NOMO-1 treated with dmso at 0.1 percent for 144 hours (cell line): ENCODE measurements around the gene PRR7.
"Not testable (repeated sequence)": the region's sequence is repeated elsewhere in the genome, so short reads cannot be mapped to it uniquely, and the experiment has no call there.

Experiments
- DNase-seq: peaks from one replicate; lab custom pipeline; 2025; ENCODE audit not compliant: unreplicated experiment; lab: John Stamatoyannopoulos, UW

PRR7 gene

DNA sequence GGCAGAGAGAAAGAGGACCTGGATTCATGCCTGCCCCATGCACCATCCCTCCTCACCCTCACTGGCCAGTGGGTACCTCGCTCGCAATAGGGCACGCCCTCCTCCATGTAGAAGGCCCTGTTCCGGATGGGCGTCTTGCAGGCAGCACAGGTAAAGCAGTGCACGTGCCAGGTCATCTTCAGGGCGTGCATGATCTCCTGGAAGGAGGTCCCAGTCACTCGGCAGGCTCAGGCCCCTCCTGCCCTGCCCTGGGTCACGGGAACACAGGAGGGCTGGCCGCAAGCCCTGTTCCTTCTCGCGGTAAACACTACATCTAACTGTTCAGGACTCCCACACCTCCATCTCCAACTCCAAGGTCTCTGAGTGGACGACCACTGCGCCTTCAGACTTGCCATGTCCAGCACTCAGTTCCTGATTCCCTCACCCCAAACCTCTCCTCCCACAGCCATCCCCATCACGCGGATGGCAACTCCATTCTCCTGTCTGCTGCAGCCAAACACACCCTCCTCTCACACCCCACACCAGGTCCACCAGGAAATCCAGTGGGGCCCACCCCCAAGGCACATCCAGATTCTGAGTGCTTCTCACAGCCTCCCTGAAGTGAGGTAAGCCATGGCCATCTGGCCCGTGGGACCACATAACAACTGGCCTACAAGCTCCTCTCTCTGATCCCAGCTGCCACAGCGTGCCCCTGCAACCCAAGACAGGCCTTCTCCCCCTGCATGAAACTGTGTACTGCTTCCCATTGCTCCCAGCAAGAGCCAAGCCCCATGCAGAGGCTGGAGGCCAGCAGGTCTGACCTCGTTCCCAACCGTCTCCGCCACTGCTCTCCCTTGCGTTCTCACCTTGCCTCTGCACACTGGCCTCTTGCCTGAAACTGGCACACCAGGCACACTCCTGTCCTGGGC is 37.6 kb downstream of the PRR7 start:
- DNase-seq: no peak

DNA sequence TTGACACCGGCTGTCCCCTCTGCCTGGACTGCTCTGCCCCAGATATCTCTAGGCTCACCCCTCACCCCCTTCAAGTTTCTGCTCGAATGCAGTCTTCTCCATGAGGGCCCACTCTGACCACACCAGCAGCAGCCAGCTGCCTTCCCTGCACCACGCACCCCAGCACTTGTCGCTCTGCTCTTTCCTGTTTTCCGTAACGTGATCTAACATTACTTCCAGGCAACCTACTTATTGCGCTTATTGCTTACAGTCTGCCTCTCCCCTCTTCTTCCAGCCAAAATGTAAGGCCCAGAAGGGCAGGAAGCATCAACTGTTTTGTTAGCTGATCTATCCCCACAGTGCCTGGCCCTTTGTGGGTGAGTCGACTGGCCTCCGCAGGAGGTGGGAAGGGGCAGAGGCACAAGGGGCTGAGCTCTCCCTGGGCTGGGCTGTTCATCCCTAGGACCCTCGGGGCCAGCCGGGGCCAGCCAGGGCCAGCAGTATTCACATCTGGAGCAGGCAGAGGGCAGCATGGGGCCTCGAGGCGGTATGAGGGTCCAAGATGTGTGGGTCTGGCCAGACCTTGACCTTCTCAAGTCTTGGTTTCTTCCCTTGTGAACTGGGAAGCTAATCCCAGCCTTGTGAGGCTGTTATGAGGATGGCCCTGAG is 38.4 kb downstream of the PRR7 start:
- no peak for DNase-seq

DNA sequence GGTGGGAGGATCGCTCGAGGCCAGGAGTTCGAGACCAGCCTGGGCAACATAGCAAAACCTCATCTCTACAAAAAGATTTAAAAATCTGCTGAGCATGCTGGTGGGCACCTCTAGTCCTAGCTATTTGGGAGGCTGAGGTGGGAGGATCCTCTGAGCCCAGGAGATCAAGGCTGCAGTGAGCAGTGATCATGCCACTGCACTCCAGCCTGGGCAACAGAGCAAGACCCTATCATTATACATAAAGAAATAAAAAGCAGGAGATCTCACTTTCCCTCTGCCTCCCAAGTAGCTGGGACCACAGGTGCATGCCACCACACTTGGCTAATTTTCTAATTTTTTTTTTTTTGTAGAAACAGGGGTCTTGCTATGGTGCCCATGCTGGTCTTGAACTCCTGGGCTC is 39.1 kb downstream of the PRR7 start:
- not testable (repeated sequence) for DNase-seq

DNA sequence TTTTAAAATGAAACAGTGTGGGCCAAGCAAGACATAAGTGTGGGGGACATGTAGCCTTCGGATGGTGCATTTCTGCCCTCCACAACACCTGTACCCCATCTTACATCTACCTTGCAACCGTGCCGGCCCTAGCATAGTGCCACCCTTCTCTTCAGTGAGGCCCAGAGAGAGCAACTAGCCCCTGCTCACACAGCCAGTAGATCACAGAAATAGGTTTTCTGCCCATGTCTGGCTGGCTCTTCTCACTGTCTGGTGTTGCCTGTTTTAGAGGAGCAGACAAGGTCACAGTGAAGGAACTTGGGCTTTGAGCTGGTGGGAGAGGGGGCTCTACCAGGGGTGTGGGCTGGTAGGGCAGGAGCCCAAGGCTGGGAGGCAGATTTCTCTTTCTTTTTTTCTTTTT is 39.6 kb downstream of the PRR7 start:
- DNase-seq: no peak

DNA sequence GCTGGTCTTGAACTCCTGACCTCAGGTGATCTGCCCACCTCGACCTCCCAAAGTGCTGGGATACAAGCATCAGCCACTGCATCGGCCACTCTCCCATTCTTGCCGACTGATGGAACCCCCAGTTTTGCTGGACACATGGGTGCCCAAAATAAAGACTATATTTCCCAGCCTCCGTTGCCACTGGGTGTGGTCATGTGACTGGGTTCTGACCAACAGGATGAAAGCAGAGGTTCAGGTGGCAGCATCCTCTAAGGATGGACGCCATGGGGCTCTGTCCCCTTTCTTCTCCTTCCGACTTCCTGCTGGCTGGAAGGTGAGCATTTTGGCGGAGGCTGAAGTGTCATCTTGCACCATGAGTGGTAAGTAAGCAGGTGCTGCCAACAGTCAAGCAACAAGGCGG is 40.5 kb downstream of the PRR7 start:
- DNase-seq: no peak

DNA sequence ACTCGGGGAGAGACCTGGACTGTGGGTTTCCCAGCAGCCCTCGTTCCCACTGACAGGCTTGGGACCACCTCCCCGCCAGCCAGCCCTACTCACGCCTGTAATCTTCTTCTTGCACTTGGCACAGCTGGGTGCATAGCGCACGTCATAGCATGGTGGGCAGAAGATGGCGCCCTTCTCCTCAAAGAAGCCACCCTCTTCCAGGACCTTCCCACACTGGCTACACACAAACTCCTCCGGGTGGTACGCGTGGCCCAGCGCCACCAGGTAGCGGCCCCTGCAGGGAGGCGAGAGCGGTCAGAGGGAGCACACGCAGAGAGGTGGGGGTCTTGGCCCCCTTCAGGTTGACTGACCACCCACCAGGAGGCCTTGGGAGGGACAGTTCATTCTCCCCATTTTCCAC is 41.4 kb downstream of the PRR7 start:
- DNase-seq: no peak

DNA sequence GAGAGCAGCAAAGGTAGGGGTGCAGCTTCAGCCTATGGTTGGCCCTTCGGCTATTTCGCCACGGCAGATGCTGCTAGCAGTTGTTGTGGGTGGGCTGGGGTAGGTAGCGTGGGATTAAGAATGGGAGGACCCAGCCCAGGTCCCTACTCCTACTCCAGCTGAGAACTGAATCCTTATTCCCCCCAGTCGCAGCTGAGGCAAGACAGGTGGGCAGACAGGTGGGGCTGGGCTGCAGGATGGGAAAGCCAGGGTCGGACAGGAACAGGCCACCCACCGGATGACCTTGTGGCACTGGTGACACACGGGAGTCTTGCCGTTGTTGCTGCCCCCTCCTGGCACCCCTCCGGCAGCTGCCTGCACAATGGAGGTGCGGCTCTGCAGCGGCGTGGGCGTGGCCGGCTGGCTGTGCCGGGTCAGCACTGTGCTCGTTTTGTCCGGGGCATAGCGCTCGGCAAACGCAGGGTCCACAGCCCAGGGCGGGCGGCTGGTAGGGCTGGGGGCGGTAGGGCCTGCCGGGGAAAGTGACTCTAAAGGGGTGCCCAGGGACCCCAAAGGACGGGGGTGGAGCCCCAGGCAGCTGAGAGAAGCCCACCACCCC is 42.6 kb downstream of the PRR7 start:
- DNase-seq: no peak

DNA sequence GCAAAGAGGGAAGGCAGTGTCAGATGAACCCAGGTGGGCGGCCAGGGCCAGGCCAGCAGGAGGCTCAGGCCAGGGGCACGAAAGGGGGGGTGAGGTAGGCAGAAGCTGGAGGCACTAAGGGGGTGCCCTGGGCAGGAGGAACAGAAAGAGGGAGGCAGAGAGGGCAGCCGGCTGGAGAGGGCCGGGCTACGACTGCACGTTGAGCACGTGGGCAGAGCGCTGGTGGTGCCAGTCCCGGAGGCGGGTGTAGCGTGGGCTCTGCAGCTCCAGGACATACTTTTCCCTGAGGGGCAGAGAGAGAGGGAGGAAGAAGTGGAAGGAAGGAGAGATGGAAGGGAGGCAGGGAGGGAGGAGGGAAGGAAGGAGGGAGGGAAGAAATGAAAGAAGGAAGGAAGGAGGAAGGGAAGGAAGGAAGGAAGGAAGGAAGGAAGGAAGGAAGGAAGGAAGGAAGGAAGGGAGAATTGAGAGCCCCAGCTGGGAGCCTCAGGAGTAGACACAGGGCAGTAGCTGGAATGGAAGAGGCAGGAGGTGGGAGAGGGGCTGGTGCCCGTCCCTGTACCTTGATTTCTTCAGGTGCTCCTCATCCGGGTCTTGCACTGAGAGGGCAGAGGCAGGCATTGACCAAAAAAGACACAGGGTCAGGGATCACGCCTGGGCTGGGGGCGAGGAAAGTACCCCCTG is 43.8 kb downstream of the PRR7 start:
- no peak for DNase-seq

DNA sequence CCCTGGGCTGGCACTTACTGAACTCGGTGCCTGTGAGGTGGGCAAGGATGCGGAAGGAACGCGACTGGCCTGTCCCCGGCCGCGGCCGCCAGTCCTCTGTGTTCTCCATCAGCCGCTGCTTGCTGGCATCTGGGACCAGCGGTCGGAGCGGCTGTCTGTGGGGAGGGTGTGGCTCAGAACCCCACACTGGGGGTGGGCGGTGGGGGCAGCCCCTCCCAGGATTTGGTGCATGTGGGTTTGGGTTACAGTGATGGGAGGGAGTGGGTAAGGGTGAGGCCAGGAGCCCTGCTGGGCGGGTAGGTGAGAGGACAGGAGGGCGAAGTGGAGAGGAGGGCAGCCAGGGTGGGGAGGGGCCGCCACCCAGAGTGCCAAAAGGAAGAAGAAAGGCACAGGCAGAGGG is 44.4 kb downstream of the PRR7 start:
- DNase-seq: no peak

DNA sequence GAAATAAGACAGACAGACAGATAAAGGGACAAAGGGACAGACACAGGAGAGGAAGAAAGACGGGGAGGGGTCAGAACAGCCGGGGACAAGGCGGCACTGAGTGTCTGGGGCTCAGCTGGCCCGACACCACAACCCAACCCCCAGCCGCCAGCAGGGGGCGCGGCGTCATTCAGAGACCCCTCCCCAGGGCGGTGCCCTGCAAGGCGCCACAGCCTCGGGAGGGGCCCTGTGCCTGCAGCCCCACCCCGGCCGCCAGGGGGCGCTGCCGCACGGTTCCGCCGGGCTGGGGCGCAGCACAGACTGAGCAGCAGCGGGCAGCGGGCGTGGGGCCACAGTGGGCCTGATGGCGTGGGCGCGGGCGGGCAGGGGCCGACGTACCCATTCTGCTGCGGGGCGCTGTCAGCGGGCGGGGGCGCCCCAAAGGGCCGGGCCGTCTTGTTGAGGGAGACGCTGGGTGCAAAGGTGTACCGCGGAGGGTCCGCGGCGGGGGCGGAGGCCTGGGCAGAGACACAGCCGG is 44.9 kb downstream of the PRR7 start:
- DNase-seq: no peak

DNA sequence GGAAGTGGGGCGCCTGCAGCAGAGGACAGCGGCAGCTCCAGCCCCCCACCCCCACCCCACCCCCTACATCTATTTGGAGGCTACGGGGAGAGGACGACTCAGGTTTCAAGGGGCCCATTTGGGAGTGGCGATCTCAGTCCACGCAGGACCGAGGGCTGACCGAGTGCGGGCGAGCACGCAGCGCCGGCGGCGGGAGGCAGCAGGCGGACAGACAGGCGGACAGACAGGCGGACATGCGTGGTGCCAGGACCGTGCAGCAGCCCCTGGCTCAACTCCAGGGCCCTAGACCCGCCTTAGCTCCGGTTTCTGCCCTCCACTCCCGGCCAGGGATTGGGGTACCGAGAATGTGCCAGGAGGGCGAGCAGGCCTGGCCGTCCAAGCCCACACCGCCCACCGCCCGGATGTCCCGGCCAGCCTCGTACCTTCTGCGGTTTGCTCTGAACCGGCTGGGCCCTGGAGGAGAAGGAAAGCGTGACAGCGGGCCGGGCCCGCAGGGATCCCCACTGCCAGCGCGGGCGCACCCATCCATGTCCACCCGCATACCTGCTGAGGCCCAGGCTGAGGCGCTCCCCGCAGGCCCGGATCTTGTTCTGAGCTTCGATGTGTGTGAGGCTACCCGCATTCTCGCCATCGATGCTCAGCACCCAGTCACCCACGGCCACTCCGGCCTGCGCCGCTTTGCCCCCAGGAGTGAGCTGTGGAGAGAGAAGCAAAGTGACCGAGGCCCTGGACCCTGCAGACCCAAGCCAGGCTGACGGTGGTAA is 45.6 kb downstream of the PRR7 start:
- no peak for DNase-seq

DNA sequence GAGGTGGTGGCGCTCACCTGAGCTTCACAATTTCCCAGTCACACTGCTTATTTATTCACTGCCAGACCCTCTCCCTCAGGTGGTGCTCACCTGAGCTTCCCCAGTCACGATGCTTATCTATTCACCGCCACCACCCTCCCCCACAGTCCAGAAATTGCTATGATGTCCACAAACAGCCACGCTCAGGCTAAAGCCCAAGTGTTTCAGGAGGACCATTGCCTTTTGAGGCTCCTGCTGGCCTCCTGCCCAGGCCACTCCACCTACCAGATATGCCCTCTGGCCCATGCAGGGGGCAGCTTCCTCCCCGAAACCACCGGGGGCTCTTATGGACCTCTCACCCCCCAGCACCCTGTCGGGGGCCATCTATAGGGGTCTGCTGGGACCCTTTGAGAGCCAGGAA is 46.2 kb downstream of the PRR7 start:
- DNase-seq: no peak

DNA sequence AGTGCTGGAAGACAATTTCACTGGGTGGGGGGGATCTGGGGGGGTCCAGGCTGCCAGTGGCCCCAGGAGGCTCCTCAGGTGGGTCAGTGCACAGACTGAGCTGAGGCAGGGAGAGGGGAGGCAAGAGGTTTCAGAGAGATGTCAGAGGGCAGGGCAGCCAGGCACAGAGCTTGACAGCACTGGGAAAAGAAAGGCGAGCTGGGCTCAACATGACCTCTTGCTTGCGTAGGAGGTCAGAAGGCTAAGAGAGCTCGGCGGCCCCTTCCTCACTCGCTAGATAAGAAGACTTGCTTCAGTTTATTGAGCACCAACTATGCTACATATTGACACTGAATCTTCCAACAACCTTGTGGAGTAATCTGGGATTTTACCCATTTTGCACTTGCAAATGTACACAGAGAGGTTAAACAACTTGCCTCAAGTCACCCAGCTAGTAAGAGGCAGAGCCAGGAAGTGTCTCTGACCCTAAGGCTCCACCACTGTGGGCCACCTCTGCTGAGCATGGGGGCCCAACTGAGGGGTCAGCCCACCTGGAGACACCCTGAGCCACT is 47.3 kb downstream of the PRR7 start:
- DNase-seq: no peak

DNA sequence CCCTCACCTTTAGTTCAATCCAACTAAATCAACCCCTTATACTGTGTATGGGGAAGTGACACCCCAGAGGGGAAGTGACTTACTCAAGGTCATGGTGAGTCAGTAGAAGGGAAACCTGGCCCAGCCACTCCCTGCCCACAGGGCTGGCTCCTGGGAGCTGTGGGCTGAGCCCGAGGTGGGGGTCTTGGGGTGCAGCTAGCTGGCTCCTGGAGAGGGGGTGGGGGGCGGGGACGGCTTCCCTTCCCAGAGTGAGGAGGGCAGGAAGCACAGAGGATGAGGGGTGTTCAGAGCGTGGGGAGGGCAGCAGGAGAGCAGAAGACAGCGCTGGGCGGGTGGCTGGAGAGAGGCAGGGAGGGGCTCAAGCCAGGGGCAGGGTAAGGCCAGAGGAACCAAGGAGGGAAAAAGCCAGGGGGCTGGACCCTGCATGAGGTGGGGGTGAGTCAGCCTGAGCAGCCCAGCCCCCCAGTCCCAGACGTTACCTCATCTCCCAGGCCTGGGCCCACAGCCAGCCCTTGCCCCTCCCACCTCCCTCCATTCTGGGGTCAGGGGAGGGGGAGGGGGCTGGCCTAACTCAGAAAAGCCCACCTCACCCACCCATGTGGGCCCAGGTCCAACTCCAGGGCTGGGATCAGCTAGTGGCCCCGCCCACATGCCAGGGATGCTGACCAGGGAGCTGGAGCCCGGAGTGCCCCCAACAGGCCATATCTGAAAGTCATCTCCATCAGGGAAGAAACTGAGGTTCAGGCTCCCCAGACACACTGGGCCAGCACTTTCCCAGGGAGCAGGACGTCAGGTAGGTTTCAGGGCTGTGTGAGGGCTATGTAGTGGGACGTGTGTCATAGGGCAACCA is 48.0 kb downstream of the PRR7 start:
- DNase-seq: peak; percentile 80

DNA sequence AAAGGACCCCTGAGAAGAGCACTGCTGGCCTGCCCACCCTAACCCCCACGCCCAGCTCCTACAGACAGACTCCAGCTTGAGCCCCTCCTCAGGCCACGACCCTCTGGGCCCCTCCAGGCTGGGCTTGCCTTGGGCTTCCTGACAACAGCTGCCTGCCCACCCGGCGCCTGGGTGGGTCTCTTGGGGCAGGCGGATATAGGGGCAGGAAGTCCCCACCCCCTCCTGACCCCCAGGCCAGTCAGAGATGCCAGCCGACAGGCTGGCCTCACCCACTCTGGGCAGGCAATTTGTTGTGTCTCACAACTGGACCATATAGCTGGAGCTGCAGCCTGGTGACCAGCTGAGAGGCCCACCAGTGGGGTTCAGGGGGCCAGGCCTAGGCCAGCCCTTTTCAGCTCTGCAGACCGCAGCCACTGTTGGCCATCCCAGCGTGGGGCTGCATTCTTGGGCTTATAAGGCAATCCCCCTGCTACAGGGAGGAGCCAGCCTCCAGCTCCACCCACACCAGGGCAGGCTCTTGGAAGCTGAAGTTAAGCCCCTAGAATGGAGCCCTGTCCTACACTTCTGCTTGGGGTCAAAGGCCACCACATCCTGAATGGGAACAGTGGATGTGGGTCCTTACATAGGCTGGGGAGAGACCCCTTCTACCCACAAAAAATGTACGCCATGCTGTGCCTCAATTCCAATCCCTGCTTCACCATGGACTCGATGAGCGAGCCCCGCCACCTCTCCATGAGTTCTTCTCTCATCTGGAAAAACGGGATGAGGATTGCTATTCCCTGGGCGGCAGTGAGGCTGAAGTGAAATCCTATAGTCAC is 48.8 kb downstream of the PRR7 start:
- peak; percentile 18 for DNase-seq

DNA sequence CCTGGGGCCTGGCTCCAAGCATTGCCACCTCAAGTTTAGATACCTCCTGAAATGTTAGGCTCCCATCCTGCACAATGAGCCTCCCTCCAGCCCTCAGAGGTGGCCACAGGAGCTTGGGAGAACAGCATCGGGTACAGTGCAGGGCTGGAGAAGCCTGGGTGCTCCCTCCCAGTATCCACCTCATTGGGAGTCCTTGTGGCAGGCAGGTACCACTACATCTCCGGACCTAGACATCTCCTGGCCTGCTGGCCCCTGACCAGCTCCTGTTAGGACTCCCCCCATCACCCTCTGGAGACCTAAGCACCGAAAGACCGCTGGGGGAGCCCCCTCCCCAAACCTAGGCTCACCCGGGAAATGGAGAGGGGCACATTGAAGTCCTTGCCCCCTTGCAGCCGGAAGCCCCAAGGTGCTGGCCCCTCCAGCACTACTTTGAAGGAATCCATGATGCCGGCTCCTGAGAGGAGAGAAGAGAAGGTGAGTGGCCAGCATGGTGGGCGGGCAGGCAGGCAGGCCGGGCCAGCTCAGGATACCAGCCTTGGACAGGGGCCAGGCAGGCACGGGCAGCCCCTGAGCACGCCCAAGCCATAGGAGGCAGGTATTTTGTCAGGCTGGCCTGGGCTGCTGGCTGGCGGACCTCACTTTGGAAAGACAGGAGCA is 49.6 kb downstream of the PRR7 start:
- no peak for DNase-seq

DNA sequence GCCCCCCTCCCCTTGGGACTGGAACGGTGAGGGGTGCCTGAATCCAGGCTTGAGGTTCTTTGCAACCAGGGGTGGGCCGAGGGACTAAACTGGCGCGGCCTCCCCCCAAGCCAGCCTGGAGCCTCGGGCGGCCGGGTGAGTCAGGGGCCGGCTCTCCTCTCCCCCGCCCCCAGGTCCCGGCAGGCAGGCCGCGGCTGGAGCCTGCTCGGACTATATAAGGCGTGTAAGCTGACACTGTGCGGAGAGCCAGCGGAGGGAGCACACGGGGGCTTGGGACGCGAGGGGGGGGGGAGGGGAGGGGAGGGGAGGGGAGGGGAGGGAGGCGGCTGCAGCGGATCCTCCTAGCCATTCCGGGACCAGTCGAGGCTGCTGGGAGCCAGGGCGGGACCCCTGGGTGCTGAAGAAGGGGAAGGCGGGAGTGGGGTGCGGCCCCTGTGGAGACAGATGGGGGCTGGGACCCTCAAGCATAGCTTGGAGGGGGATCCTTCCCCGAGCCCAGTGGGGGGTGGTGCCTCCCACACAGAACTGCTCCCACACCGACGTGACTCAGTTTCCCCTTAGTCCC is 50.2 kb downstream of the PRR7 start:
- no peak for DNase-seq
